K562 (cell line): ENCODE results near the gene LAMA1. TPM values are rescaled to one million over a fixed set of nuclear protein-coding genes. Genes with fewer than 3 reads are reported as not detected.

Experiments
- ATAC-seq: fragments of 200-7000 bp; cut with Tn5 transposase; 3 replicates; pipeline ENCODE4 v1.9.1; 2020; ENCODE audit warnings: moderate library complexity
- BruUV-seq: library from RNA; stranded (reverse); fragments of 400-500 nt; replicated peaks from 2 replicates; lab custom pipeline; 2021; lab: Mats Ljungman, UMichigan
- CTCF ChIA-PET: fragments of 300-600 bp; formaldehyde crosslinking; extraction: SDS; loops from one replicate; lab custom pipeline; 2021; ENCODE audit warnings: low intra/inter-chr PET ratio; lab: Yijun Ruan, JAX
- POLR2A ChIA-PET: fragments of 300-600, 350-650 bp; sonication (Branson Sonifier 250); formaldehyde crosslinking; extraction: SDS; loops from one replicate; lab custom pipeline; 2021; ENCODE audit warnings: antibody characterized with exemption, inconsistent platforms; lab: Yijun Ruan, JAX
- DNase-seq, 4 experiments: peaks; one replicate each; pipeline versions ENCODE4 v3.0.0 to v3.0.0-alpha.2; 2011 to 2018; ENCODE audit warnings: low spot score in 3 of 4, mixed read lengths in 3 of 4; ENCODE audit errors: extremely low read depth in 1 of 4
- FAIRE-seq: peaks from 2 replicates; lab custom pipeline; 2011; peaks lifted over from hg19 to GRCh38; lab: Jason Lieb, UNC
- H2AFZ ChIP-seq: 2 replicates; pipeline ENCODE4 v1.6.0; 2011; ENCODE audit warnings: low read depth, low read length, control low read depth, inconsistent platforms
- H3K27ac ChIP-seq: fragments of 200-600 bp; 3 replicates; pipeline ENCODE4 v1.8.0; 2011; ENCODE audit warnings: low read depth, mild to moderate bottlenecking, control low read depth, inconsistent platforms, low read length, moderate library complexity, mixed read lengths; ENCODE audit errors: extremely low read depth
- H3K27me3 ChIP-seq, 2 experiments: fragments of 300-600 bp in 1 of 2; 2 replicates in 1 of 2; 3 replicates in 1 of 2; pipeline versions ENCODE4 v1.6.0 to v1.8.0; 2011; ENCODE audit warnings: inconsistent platforms in 2 of 2, low read length in 2 of 2, mild to moderate bottlenecking in 1 of 2, mixed read lengths in 1 of 2, moderate library complexity in 1 of 2; ENCODE audit not compliant: control insufficient read depth in 2 of 2, insufficient read depth in 2 of 2
- H3K36me3 ChIP-seq: fragments of 300-600 bp; 3 replicates; pipeline ENCODE4 v1.8.0; 2011; ENCODE audit warnings: mild to moderate bottlenecking, low read length, inconsistent platforms; ENCODE audit not compliant: control insufficient read depth, insufficient read depth
- H3K4me1 ChIP-seq, 2 experiments: fragments of 200-600 bp in 1 of 2; replicated peaks in 1 of 2; 2 replicates in 1 of 2; 3 replicates in 1 of 2; pipeline versions ENCODE4 v1.5.1 to v1.8.0; 2011; ENCODE audit warnings: inconsistent platforms in 2 of 2, low read length in 2 of 2, mild to moderate bottlenecking in 1 of 2, mixed read lengths in 1 of 2, moderate library complexity in 1 of 2; ENCODE audit not compliant: control insufficient read depth in 2 of 2, insufficient read depth in 2 of 2
- H3K4me2 ChIP-seq: 2 replicates; pipeline ENCODE4 v1.6.1; 2011; ENCODE audit warnings: low read length, control low read depth, inconsistent platforms, mixed read lengths; ENCODE audit not compliant: insufficient read depth
- H3K4me3 ChIP-seq: fragments of 200-600 bp; sonication (generic), shearing (Covaris generic); 2 replicates; pipeline ENCODE4 v1.5.1; 2016; ENCODE audit warnings: control low read depth, inconsistent platforms
- H3K79me2 ChIP-seq: fragments of 200-600 bp; 3 replicates; pipeline ENCODE4 v1.8.0; 2011; ENCODE audit warnings: low read length, inconsistent platforms; ENCODE audit not compliant: control insufficient read depth, insufficient read depth
- H3K9ac ChIP-seq, 2 experiments: 2 replicates each; pipeline versions ENCODE4 v1.6.0 to v1.6.1; 2011; ENCODE audit warnings: low read depth in 2 of 2, low read length in 2 of 2, control low read depth in 1 of 2, inconsistent platforms in 1 of 2, mild to moderate bottlenecking in 1 of 2, mixed read lengths in 1 of 2; ENCODE audit not compliant: insufficient read depth in 1 of 2
- H3K9me1 ChIP-seq: one replicate; pipeline ENCODE4 v1.6.0; 2011; ENCODE audit warnings: inconsistent platforms, mild to moderate bottlenecking, low read length, moderate library complexity; ENCODE audit not compliant: control insufficient read depth, insufficient read depth
- H3K9me3 ChIP-seq: replicated peaks from 2 replicates; pipeline ENCODE4 v1.5.1; 2011; ENCODE audit warnings: low read depth, low read length, inconsistent platforms; ENCODE audit not compliant: control insufficient read depth, insufficient read depth
- H4K20me1 ChIP-seq: replicated peaks from 2 replicates; pipeline ENCODE4 v1.6.1; 2011; ENCODE audit warnings: low read length, inconsistent platforms, mixed read lengths; ENCODE audit not compliant: control insufficient read depth, insufficient read depth
- BDP1 ChIP-seq: IDR thresholded peaks from 3 replicates; pipeline ENCODE4 v1.6.1; 2011; ENCODE audit not compliant: insufficient read length, insufficient read depth
- CREB1 ChIP-seq, 2 experiments: sonication (generic) in 1 of 2; formaldehyde crosslinking in 1 of 2; IDR thresholded peaks; 2 replicates each; pipeline versions ENCODE4 v1.6.1 to v1.8.0; 2012 to 2022; ENCODE audit warnings: inconsistent platforms in 1 of 2, mild to moderate bottlenecking in 1 of 2, missing genetic modification reagents in 1 of 2, moderate library complexity in 1 of 2
- ESRRA ChIP-seq: fragments of 450-650 bp; IDR thresholded peaks from 2 replicates; pipeline ENCODE4 v1.6.1; 2014; ENCODE audit warnings: low read depth, mild to moderate bottlenecking, moderate library complexity, borderline replicate concordance
- FOXA1 ChIP-seq: fragments of 450-650 bp; IDR thresholded peaks from 2 replicates; pipeline ENCODE4 v1.6.1; 2016; ENCODE audit warnings: mild to moderate bottlenecking, borderline replicate concordance
- JUN ChIP-seq, 2 experiments: sonication (generic) in 1 of 2; formaldehyde crosslinking in 1 of 2; IDR thresholded peaks; 2 replicates each; pipeline versions ENCODE4 v1.6.1 to v1.8.0; 2012 to 2022; ENCODE audit warnings: borderline replicate concordance in 2 of 2, mild to moderate bottlenecking in 2 of 2, improper control_type of control experiment in 1 of 2, low read depth in 1 of 2, low read length in 1 of 2, missing genetic modification reagents in 1 of 2
- SMARCE1 ChIP-seq: fragments of 450-650 bp; IDR thresholded peaks from 2 replicates; pipeline ENCODE4 v1.7.1; 2016; ENCODE audit warnings: mild to moderate bottlenecking
- ZNF23 ChIP-seq: fragments of 250-450 bp; sonication (Bioruptor Pico); IDR thresholded peaks from 2 replicates; pipeline ENCODE4 v1.4.0; 2020; ENCODE audit warnings: mild to moderate bottlenecking
- ZNF778 ChIP-seq: fragments of 450-650 bp; formaldehyde crosslinking; IDR thresholded peaks from 2 replicates; pipeline ENCODE4 v1.4.0; 2020; ENCODE audit warnings: mild to moderate bottlenecking, moderate library complexity
- whole genome bisulfite sequencing: fragments of 100-300 bp; shearing (Covaris generic); methylation state at CpG from one replicate; pipeline ENCODE4 v1.1.6; 2016; ENCODE audit warnings: low coverage, mixed read lengths; ENCODE audit not compliant: insufficient coverage; ENCODE audit errors: missing lambda C conversion rate; 5-methylcytosine and 5-hydroxymethylcytosine counted together
- in situ Hi-C: fragments of 300-500 bp; cut with MboI; formaldehyde crosslinking; loops from 4 replicates; pipeline ENCODE4 v1.15.0; 2018; ENCODE audit warnings: inconsistent platforms, mixed read lengths
- intact Hi-C: fragments of 100-400 bp; cut with micrococcal nuclease; formaldehyde crosslinking; loops from 2 replicates; pipeline ENCODE4 v1.14.2; 2022
- polyA plus RNA-seq, 8 experiments: library from polyadenylated mRNA; depleted of rRNA in 4 of 8; stranded (reverse) in 5 of 8; unstranded in 3 of 8; fragments of >200 nt; fragmentation: Nextera tagmentation in 2 of 8; fragmentation: Illumina TruSeq in 1 of 8; extraction: Ambion mirVana in 2 of 8; extraction: Trizol in 1 of 8; gene quantifications; 2 replicates each; pipeline versions ENCODE4 v1.2.1 to v1.2.3, GENCODE V29; 2011 to 2014; ENCODE audit warnings: inconsistent platforms in 1 of 8, missing spikeins in 1 of 8
- total RNA-seq, 7 experiments: library from RNA; depleted of rRNA in 6 of 7; stranded (reverse); fragments of >200 nt in 6 of 7; fragmentation: Illumina TruSeq in 2 of 7; extraction: Trizol in 2 of 7; gene quantifications; 2 replicates each; pipeline versions ENCODE4 v1.2.1 to v1.2.3, GENCODE V29; 2011 to 2021; ENCODE audit warnings: low replicate concordance in 1 of 7

Gene LAMA1
- total and polyA plus RNA-seq, 9 of the 15 experiments (the other 6 are each of a cell fraction or from before 2014, with no cell fraction given): 0.04 TPM; not detected in 8

DNA sequence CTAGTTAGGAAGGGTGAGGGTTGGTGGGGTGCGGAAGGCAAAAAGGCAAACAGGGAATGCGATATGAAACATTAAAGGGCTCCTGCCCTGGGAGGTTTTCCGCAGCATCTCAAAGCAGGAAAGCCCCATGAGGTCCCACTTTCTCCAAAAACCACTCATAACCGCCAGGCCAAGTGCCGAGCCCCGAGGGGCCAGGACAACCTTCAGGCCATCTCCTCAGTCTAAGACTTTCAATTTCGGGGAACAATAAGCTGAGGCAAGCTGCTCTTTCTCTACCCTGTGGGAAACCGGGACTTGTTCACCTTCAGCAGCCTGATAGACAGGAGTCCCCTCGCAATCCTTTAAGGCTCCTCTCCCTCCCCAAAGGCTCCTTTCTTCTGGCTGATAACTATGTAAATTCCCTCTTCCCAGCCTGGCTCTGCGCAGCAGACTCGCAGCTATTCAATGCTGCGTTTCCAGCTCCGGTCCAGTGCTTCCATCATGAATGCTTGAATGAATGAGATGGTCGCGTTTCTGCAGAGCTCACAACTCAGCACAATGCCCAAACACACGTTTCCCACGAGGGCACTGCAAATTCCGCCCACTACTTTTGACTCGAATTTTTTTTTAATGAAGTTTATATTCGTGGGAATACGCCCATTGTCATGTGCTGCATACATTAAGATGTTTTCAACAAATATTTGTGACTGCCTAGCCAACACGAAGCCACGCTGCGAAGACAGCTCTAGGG lies 1.4 kb downstream of the LAMA1 start:
- H3K9me3 ChIP-seq: no peaks in the 10 kb centered on the region
- H3K27ac ChIP-seq: no peak overlapping the region
- POLR2A ChIA-PET: interaction anchor here (1.1 kb wide), 1 partner anchor 14 kb away, joined by 5 read pairs; no protein-coding TSS in a partner anchor
- DNase-seq (no peak), ATAC-seq (no peak), FAIRE-seq (no peak)
- 4% methylated on average over 23 of the region's 24 CpGs for WGBS
- H3K9ac ChIP-seq: no peak overlapping the region
- peaks cover 8 to 12% of the 10 kb centered on the region in 2 experiments; a peak in 2 of 5 replicates for H3K27me3 ChIP-seq
- TF ChIP-seq ZNF23 (CRISPR knock-in tag) (no peak), BDP1 (no peak), JUN (IDR thresholded peaks at IDR 0.05; ENCODE audit: borderline replicate concordance, low read depth, low read length) (no peak), JUN (CRISPR knock-in tag; IDR thresholded peaks at IDR 0.05; ENCODE audit: borderline replicate concordance) (no peak), CREB1 (IDR thresholded peaks at IDR 0.05) (no peak), CREB1 (CRISPR knock-in tag; IDR thresholded peaks at IDR 0.05) (no peak), ESRRA (no peak), ZNF778 (CRISPR knock-in tag) (no peak), SMARCE1 (no peak), FOXA1 (no peak)
- CTCF ChIA-PET: no interaction called here
- no peaks in the 10 kb centered on the region for H3K36me3 ChIP-seq
- no peak overlapping the region for H3K4me3 ChIP-seq
- H3K9me1 ChIP-seq: no peaks in the 10 kb centered on the region
- no peaks in the 10 kb centered on the region for H3K79me2 ChIP-seq
- in situ Hi-C loops (no loop called here), intact Hi-C loops (no loop called here)
- H3K4me1 ChIP-seq: no peaks in the 10 kb centered on the region
- H2AFZ ChIP-seq: no peak overlapping the region
- H3K4me2 ChIP-seq: no peak overlapping the region
- H4K20me1 ChIP-seq: 0 out of 2 replicates have a peak, but pooled peaks cover 3% of the 10 kb centered on the region
- BruUV-seq: no TSS peak
